Lung microvascular endothelial cell (primary cell): ENCODE results near the gene BEST1. TPM values are rescaled to one million over a fixed set of nuclear protein-coding genes. Genes with fewer than 3 reads are reported as not detected.
"Not testable (repeated sequence)": the region's sequence is repeated elsewhere in the genome, so short reads cannot be mapped to it uniquely, and the experiment has no call there.

Experiments used
- DNase-seq, 2 donors: peaks; one replicate each; pipeline versions ENCODE4 v3.0.0 to v3.0.0-alpha.2; 2010; ENCODE audit warnings: low read depth in 2 of 2
- total RNA-seq: library from RNA; depleted of rRNA; stranded (reverse); fragments of >200 nt; gene quantifications from 2 replicates; pipeline ENCODE4 v1.2.1, GENCODE V29; 2014

Gene BEST1
- total RNA-seq, 1 donor from 2014 or later: under 0.01 TPM

DNA sequence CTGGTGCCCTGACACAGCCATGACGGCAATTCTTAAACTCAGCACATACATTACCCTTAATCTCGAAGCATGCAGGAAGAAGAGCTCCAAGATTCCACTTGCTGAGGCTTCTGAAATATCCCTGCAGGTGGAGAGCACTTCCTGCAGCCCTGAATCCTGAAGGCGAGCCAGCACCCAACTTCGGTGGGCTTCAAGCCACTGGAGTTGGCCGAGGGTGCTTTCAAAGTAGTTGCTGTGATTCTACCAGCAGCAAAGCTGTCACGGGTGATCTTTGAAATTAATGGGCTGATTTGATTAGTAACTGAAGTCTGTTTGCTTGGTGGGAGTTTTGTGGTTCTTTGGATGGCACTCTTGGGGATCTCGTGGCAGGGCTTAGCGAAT, 26.3 kb downstream of the BEST1 start:
- DNase-seq: no peak

GRCh38 chr11:61976813-61977475, 26.8 kb downstream of the BEST1 start:
- no peak for DNase-seq

DNA sequence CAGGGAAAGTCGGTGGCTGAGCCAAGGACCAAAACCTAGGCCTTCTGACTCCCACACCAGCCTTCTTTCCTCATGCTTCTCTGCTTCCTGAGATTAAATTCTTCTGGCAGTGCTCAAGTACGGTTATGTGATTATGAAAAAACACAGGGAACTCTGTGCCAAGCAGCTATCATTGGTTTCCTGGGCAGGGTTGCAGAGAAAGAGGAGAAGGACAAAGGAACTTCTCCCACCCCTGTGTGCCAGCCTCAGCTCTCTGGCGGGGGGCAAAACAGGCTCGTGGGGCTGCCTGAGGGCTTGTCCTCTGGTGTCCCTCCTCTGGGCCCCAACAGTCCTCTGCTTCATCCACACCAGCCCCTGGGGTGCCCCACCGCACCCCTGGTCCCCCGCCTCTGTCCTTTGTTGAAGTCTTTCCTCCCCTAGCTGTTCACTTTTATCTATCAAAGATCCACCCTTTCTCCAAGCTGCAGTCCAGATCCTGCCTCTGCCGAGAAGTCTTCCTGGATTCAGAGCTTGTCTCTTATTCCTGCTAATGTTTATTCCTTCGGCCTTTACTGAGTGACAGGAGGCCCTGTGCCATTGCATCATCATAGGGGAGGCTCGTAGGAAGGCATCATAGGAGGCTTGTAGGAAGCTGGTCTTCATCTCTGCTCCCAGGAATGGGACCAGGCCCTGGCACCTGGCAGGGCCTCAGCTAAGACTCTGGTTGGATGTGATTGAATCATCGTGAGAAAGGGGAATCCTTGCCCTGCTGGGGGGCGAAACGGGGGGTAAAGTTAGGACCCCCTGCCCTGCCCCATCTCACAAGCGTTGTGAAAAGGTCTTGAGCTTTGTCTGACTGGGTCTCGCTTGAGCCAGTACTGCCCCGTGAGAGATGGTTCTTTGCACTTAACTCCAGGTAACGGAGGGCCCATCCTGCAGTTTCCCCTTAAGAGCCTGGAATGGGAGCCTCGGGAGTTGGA, 28.8 kb downstream of the BEST1 start:
- peak; percentile 56 to 73 for DNase-seq

GRCh38 chr11:61980783-61981541, 30.8 kb downstream of the BEST1 start:
- no peak for DNase-seq

- no peak for DNase-seq
These were observed 33.3 kb downstream of the BEST1 start for GRCh38 chr11:61983419-61983818.

DNA sequence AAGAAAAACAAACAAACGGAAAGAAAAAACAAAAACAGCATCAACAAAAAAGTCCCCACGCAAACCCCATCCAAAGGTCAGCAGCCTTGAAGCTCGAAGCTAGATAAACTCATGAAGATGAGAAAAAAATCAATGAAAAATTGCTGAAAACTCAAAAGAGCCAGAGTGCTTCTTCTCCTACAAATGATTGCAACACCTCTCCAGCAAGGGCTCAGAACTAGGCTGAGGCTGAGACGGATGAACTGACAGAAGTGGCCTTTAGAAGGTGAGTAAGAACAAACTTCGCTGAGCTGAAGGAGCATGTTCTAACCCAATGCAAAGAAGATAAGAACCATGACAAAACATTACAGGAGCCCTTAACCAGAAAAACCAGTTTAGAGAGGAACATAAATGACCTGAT, 35.7 kb downstream of the BEST1 start:
- no peak for DNase-seq

DNA sequence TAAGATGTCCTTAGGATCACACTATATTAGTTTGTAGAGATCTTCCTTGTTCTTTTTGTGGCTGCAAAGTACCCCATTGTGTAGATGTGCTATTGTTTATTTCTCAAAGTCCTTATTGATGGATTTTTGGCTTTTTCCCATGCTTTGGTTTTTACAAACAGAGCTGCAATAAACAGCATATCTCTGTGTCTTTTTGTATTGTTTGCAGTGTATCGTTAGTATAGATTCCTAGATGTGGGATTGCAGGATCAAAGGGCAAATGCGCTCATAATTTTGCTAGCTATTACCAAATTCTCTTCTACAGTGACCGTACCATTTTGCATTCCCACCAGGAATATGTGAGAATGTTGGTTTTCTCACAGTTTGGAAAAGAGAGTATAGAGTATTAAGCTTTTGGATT, 44.8 kb downstream of the BEST1 start:
- DNase-seq: no peak

DNA sequence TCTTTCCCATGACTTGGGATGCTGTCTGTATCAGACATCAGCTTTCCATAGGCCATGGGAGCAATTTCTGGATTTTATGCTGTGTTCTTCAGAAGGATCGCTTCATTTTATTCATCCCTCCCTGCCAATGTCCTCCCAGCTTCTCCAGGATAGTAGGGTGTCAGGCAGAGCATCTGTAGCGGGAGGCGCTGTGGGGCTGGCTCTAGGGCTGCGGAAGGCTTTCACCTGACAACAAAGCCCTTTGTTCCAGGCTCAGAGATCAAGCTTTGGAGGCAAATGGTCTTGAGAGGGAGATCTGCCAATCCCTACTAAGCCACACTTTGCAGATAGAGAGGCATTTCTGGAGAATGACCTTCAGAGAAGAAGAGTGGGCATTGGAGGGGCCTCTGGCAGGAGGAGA, 46.8 kb downstream of the BEST1 start:
- no peak for DNase-seq

DNA sequence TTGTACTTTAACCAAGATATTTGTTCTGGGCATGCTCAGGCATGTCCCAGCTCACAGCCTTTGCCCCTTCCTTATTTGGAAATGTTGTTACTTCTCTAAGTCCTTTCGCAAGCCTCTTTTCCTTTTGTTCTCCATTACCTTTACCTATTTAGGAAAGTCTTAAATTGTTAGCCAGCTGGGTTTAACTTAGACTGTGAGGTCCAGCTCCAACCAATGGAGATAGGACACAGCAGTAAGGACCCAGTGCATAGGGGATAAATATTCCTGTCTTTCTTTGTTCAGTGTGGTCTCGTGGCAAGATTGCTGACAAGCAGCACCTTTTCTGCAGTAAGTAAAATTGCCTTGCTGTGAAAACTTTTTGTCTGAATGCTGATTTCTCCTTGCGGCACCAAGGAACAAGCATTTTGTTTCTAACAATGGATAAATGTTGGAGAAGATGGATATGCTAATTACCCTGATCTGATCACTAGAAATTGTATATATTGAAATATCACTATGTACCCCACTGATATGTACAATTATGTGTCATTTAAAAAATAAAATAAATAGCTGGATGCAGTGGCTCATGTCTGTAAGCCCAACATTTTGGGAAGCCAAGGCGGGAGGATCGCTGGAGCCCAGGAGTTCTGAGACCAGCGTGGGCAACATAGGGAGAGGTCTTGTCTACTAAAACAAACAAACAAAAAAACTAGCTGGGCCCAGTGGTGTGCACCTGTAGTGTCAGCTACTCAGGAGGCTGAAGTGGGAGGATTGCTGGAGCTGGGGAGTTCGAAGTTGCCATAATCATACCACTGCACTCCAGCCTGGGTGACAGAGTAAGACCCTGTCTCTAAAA, 49.2 kb downstream of the BEST1 start:
- DNase-seq: no peak

DNA sequence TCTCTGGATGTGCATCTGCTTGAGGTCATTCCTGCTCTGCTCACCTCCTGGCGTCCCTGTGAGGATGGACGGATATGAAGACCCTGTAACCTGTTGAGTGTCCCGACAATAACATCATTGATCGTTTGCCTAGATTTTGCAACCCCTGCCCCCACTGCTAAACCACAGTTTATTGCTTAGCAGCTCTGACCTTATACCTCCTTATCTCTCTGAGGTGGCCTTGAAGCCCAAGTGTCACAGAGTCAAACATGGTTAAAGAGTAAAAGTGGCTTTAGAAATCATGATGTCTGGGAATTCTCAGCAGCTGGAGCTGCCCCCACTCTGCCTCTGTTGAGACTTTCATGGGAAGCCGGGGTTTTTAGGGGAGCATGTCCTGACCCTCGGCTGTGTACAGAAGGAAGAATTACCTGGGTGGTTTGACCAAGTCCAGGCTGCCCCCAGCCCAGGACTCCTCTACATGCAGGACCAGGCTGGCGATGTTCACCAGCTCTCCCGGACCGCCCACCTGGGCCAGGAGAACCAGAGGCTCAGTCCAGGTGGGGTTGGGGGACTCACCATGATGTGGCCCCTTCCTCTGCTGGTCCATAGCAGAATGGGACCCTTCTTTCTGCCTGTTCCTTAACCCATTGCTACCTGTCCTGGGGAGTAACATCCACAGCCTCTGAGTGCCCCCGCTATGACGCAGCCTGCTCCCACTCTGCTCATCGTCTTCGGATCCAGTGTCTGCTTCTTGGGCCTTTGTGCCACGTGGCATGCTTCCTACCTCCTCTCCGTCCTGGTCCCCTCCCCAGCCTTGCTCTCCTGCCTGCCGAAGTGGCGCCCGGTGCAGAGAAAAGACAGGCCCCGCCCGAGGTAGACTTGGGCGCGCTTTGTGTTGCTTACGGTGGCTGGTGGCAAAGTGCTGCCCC, 50.6 kb downstream of the BEST1 start:
- no peak for DNase-seq

DNA sequence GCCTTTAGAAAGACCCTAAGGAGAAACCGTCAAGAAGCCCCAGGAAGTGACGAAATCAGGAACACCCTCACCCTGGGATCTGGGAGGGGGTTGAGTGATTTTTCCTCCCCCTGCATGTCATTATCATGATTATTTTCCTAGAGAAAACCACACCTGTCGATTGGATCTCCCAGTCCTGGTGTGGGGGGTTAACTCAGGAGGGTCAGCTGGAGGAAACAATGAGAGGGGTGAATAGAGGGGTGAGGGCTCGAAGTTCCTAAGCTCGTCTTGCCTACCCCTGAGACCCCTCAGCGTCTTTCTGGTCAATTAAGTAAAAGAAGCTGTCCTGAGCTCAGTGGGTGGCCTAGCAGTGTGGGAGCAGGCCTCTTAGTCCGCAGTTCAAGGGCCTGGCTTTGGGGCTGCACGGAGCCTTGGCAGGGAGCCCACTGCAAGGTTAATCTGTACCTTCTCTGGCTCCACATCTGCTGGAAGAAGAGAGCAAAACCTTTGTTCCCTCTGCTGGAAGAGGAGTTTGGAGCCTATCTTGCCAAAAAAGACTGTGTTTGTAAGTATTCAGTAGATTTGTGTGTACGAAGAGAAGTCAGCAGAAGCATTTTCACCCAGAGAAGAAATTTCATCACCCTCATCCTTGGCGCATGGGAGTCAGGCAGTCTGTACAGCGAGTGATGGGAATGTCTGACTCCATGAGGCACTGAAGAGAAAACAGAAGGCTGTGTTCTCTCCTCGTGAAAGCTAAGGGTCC, 51.5 kb downstream of the BEST1 start:
- DNase-seq: no peak

GRCh38 chr11:62002283-62002682, 52.1 kb downstream of the BEST1 start:
- not testable (repeated sequence) for DNase-seq

- DNase-seq: peak; percentile 41 to 89
These were observed 54.3 kb downstream of the BEST1 start for GRCh38 chr11:62004473-62004872.

GRCh38 chr11:62008193-62008592, 58.0 kb downstream of the BEST1 start:
- DNase-seq: no peak

DNA sequence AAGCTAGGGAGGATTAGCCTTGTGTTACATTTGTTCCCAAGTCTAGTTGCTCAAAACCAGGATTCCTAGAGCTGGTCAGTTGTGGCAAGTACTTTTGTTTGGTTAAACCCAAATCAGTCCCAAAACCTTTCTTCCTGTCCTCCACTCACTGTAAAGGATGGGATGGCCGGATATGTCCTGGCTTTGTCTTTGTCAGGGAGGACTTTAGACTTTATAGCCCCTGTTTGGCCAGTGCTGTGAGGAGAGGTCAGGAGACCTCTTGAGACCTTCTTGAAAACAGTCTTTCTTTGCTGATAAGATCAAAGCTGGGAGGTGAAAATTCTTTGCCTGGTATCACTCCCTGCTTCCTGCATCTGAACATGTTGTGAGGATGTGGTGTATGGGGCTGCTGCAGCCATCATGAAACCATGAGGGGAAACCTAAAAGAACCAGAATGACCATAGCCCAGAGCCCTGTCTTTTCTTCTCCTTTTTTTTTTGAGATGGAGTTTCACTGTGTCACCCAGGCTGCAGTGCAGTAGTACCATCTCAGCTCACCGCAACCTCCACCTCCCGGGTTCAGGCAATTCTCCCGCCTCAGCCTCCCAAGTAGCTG, 60.9 kb downstream of the BEST1 start:
- no peak for DNase-seq

GRCh38 chr11:62011881-62012280, 61.7 kb downstream of the BEST1 start:
- DNase-seq: no peak

DNA sequence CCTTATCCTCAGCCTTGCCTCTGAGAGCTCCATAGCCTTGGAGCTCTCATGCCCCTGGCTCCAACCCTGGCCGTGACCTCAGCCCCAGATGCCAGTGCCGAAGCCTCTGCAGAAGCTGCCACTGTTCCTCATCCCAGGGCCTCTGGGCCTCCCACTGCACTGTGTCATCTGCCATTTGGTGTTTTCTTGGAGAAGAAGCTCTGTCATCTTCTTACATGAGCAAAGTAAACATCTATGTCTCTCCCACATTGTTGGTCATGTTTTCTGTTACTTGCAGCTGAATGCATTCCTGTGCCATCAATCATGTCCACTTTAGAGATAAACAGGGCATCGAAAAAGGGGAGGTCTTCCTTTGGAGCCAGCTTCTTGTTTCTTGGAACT, 62.3 kb downstream of the BEST1 start:
- DNase-seq: no peak

DNA sequence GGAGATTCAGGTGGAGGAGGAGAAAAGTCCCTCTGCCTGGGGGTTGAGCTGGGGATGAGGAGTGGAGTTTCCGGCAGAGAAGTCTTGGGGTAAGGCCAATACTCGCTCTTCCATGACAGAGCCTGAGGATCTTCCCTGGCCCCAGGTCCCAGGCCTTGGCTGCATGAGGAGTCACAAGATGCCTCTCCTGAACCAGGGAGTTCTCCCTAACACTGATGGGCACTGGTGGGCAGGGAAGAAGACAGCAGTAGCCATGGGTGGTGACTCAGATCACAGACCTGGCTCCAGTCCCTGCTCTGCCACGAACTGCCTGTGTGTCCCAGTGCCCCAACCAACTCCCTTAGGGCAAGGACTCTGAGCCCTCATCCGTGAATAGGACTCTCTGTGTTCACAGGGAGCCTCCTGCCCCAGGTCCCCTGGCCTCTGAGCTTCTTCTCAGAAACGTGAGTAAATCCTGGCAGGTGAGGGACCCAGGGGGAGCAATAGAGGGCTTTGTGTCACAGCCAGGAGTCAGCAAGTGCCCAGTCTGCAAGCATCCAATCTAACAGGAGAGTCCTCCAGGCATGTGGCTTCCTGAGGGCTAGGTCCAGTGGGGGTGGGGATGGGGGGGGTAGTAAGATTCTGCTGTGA, 62.8 kb downstream of the BEST1 start:
- no peak for DNase-seq
